GM12878 (cell line): ENCODE results near the gene BAAT. TPM values are rescaled to one million over a fixed set of nuclear protein-coding genes. Genes with fewer than 3 reads are reported as not detected.

Source experiments
- ATAC-seq: fragments of 200-7000 bp; cut with Tn5 transposase; 3 replicates; pipeline ENCODE4 v1.9.1; 2020; ENCODE audit warnings: mild to moderate bottlenecking, moderate library complexity
- BruUV-seq: library from RNA; stranded (reverse); fragments of 400-500 nt; replicated peaks from 2 replicates; lab custom pipeline; 2021; lab: Mats Ljungman, UMichigan
- CTCF ChIA-PET: fragments of 300-600 bp; sonication (Branson Sonifier 250); formaldehyde crosslinking; extraction: SDS; loops from one replicate; lab custom pipeline; 2021; ENCODE audit warnings: inconsistent platforms; lab: Yijun Ruan, JAX
- POLR2A ChIA-PET: fragments of 350-600 bp; formaldehyde crosslinking; extraction: SDS; loops from one replicate; lab custom pipeline; 2021; ENCODE audit warnings: inconsistent platforms; lab: Charles Lee
- RAD21 ChIA-PET: fragments of 300-600 bp; sonication (Branson Sonifier 250); formaldehyde crosslinking; loops from one replicate; lab custom pipeline; 2023; ENCODE audit warnings: antibody characterized with exemption; ENCODE audit not compliant: unreplicated experiment; lab: Charles Lee
- SMC1A ChIA-PET: fragments of 300-600 bp; sonication (Branson Sonifier 250); formaldehyde crosslinking; loops from one replicate; lab custom pipeline; 2023; ENCODE audit not compliant: unreplicated experiment, uncharacterized antibody; lab: Charles Lee
- DNase-seq: peaks from one replicate; pipeline ENCODE4 v3.0.0-alpha.2; 2011; ENCODE audit warnings: low read depth, low spot score
- FAIRE-seq: peaks from 3 replicates; lab custom pipeline; 2011; peaks lifted over from hg19 to GRCh38; lab: Jason Lieb, UNC
- H2AFZ ChIP-seq: 2 replicates; pipeline ENCODE4 v1.6.0; 2011; ENCODE audit warnings: low read depth, low read length, control low read depth; ENCODE audit not compliant: control insufficient read depth
- H3K27ac ChIP-seq: 2 replicates; pipeline ENCODE4 v1.5.1; 2011; ENCODE audit warnings: control low read depth; ENCODE audit not compliant: control insufficient read depth, insufficient read depth
- H3K27me3 ChIP-seq, 2 experiments: replicated peaks in 1 of 2; 2 replicates each; pipeline versions ENCODE4 v1.6.0 to v1.6.1; 2011; ENCODE audit warnings: low read length in 1 of 2; ENCODE audit not compliant: control insufficient read depth in 2 of 2, insufficient read depth in 2 of 2
- H3K36me3 ChIP-seq, 2 experiments: 2 replicates each; pipeline ENCODE4 v1.5.1; 2011; ENCODE audit warnings: low read length in 1 of 2; ENCODE audit not compliant: control insufficient read depth in 2 of 2, insufficient read depth in 2 of 2
- H3K4me1 ChIP-seq: 2 replicates; pipeline ENCODE4 v1.6.1; 2011; ENCODE audit warnings: mild to moderate bottlenecking, low read length, moderate library complexity, mixed read lengths; ENCODE audit not compliant: control insufficient read depth, insufficient read depth
- H3K4me2 ChIP-seq: 2 replicates; pipeline ENCODE4 v1.6.0; 2011; ENCODE audit warnings: control low read depth; ENCODE audit not compliant: control insufficient read depth, insufficient read depth
- H3K4me3 ChIP-seq: fragments of 200-600 bp; sonication (generic); 2 replicates; pipeline ENCODE4 v1.5.1; 2016
- H3K79me2 ChIP-seq: 2 replicates; pipeline ENCODE4 v1.6.0; 2011; ENCODE audit warnings: low read length; ENCODE audit not compliant: control insufficient read depth, insufficient read depth
- H3K9ac ChIP-seq: 2 replicates; pipeline ENCODE4 v1.8.0; 2011; ENCODE audit warnings: low read length, control low read depth, mixed read lengths; ENCODE audit not compliant: control insufficient read depth, insufficient read depth
- H3K9me3 ChIP-seq: replicated peaks from 3 replicates; pipeline ENCODE4 v1.5.1; 2011; ENCODE audit warnings: mild to moderate bottlenecking, low read length; ENCODE audit not compliant: control insufficient read depth, insufficient read depth
- H4K20me1 ChIP-seq: 2 replicates; pipeline ENCODE4 v1.6.0; 2011; ENCODE audit not compliant: control insufficient read depth, insufficient read depth
- ASH2L ChIP-seq: fragments of 300-600, 200-600 bp; sonication (generic); IDR thresholded peaks from 2 replicates; pipeline ENCODE4 v1.6.1; 2017; ENCODE audit warnings: low read depth, mild to moderate bottlenecking, borderline replicate concordance
- CHD1 ChIP-seq: IDR thresholded peaks from 2 replicates; pipeline ENCODE4 v1.6.1; 2012; ENCODE audit warnings: low read depth, low read length, improper control_type of control experiment
- CREB1 ChIP-seq: IDR thresholded peaks from 2 replicates; pipeline ENCODE4 v1.6.1; 2012; ENCODE audit warnings: low read depth, mild to moderate bottlenecking, inconsistent platforms
- EED ChIP-seq: sonication (generic); IDR thresholded peaks from 2 replicates; pipeline ENCODE4 v1.6.1; 2016; ENCODE audit warnings: antibody characterized with exemption, low read depth
- FOXK2 ChIP-seq: fragments of 450-650 bp; IDR thresholded peaks from 2 replicates; pipeline ENCODE4 v1.6.1; 2017; ENCODE audit warnings: mild to moderate bottlenecking, moderate library complexity
- IRF4 ChIP-seq: IDR thresholded peaks from 2 replicates; pipeline ENCODE4 v1.6.1; 2011; ENCODE audit warnings: low read depth, low read length
- KDM1A ChIP-seq: fragments of 200-600 bp; sonication (generic); IDR thresholded peaks from 2 replicates; pipeline ENCODE4 v1.6.1; 2016; ENCODE audit warnings: borderline replicate concordance
- NFYA ChIP-seq: IDR thresholded peaks from 2 replicates; pipeline ENCODE4 v1.6.1; 2011; ENCODE audit warnings: low read depth, mild to moderate bottlenecking, low read length, improper control_type of control experiment, borderline replicate concordance
- RFX5 ChIP-seq: IDR thresholded peaks from 2 replicates; pipeline ENCODE4 v1.6.1; 2011; ENCODE audit warnings: low read depth, low read length, improper control_type of control experiment
- TAF1 ChIP-seq: IDR thresholded peaks from 2 replicates; pipeline ENCODE4 v1.6.1; 2011; ENCODE audit warnings: mild to moderate bottlenecking, low read depth, low read length, borderline replicate concordance
- TCF3 ChIP-seq: IDR thresholded peaks from 2 replicates; pipeline ENCODE4 v1.6.1; 2012; ENCODE audit warnings: low read depth, mild to moderate bottlenecking, low read length, borderline replicate concordance; ENCODE audit not compliant: insufficient read depth
- ZBED1 ChIP-seq: IDR thresholded peaks from 2 replicates; pipeline ENCODE4 v1.6.1; 2016; ENCODE audit warnings: borderline replicate concordance
- ZNF207 ChIP-seq: fragments of 450-650 bp; IDR thresholded peaks from 2 replicates; pipeline ENCODE4 v1.6.1; 2014; ENCODE audit warnings: antibody characterized with exemption, mild to moderate bottlenecking, borderline replicate concordance
- WGBS: methylation state at CpG from one replicate; pipeline ENCODE4 v1.1.6; 2016; ENCODE audit warnings: low lambda C conversion rate; ENCODE audit not compliant: insufficient replicate concordance, insufficient coverage; ENCODE audit errors: missing lambda C conversion rate; 5-methylcytosine and 5-hydroxymethylcytosine counted together
- in situ Hi-C: fragments of 300-500 bp; cut with MboI; formaldehyde crosslinking; loops from 9 replicates; pipeline ENCODE4 v1.14.3; 2018; ENCODE audit warnings: mixed read lengths
- intact Hi-C: fragments of 100-400 bp; cut with micrococcal nuclease; formaldehyde crosslinking; loops from one replicate; pipeline ENCODE4 v1.14.2; 2022; ENCODE audit not compliant: unreplicated experiment
- polyA plus RNA-seq, 11 experiments: library from polyadenylated mRNA; depleted of rRNA in 4 of 11; unstranded in 6 of 11; stranded (reverse) in 5 of 11; fragments of >200 nt; fragmentation: Nextera tagmentation in 4 of 11; fragmentation: Illumina TruSeq in 1 of 11; extraction: Ambion mirVana in 4 of 11; extraction: Trizol in 1 of 11; gene quantifications; 1 replicate in 1 of 11; 2 replicates in 10 of 11; pipeline versions ENCODE4 v1.2.1 to v1.2.3, GENCODE V29; 2011 to 2016; ENCODE audit warnings: inconsistent platforms in 2 of 11, missing spikeins in 2 of 11, low read depth in 1 of 11
- total RNA-seq, 4 experiments: library from RNA; depleted of rRNA in 3 of 4; stranded (reverse); fragments of >200 nt in 3 of 4; fragmentation: Illumina TruSeq in 1 of 4; extraction: Trizol in 1 of 4; gene quantifications; 2 replicates each; pipeline versions ENCODE4 v1.2.1 to v1.2.3, GENCODE V29; 2013 to 2021
- TF ChIP-seq, protein P1 (sequence below): fragments of 150-350 bp; IDR thresholded peaks from 2 replicates; pipeline ENCODE4 v1.6.1; 2014; ENCODE audit warnings: mild to moderate bottlenecking, low read depth, low read length
- TF ChIP-seq, protein P2 (sequence below): fragments of 450-650 bp; IDR thresholded peaks from 2 replicates; pipeline ENCODE4 v1.6.1; 2017; ENCODE audit warnings: borderline replicate concordance

Gene BAAT
- total and polyA plus RNA-seq, 10 of the 15 experiments (the other 5 are each of a cell fraction or from before 2014, with no cell fraction given): 0.02 to 0.26 (median 0.06) TPM; not detected in 2

DNA sequence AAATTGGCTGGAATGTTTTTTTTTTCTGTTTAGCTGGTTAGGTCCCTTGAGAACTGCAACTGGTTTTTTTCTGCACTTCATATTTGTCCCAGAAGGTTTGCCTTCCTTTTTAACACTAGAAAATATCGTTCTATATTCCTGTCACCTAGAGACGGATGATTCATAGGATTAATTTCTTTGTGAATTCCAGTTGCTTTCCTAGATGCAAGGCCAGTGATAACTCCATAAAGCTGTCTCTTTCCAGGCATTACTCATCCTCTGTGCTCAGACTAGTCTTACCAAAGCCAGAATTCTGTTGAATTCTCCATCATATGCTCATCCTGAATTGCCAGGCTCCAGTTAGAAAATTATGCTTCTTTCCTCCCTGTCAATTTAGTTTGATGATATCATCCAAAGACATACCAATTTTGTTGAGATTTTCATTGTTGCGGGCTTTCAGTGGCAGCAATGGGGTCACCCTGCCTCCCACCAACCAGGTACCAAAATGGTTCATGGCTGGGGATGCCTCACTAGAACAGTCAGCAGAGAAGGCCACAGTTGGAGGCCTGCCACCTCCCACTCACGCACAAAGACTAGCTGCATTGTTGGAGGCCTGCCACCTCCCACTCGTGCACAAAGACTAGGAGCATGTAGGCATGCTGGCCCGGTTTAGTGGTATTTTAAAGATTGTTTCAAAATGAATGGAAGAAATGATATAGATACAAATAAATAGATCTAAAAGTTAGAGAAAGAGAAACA, 8.5 kb downstream of the BAAT start:
- ChIA-PET POLR2A (interaction anchor here (1.1 kb wide), 1 partner anchor 22 kb away, joined by 3 read pairs; the partner anchor contains the start of genes MRPL50 and ZNF189), SMC1A (no interaction called here), RAD21 (no interaction called here), CTCF (interaction anchor here (0.9 kb wide), 1 partner anchor 65 kb away, joined by 3 read pairs; no protein-coding TSS in a partner anchor)
- BruUV-seq: no TSS peak
- Histone ChIP-seq H3K36me3 (no peaks in the 10 kb centered on the region), H3K27me3 (no peaks in the 10 kb centered on the region), H3K79me2 (no peaks in the 10 kb centered on the region), H2AFZ (no peak overlapping the region), H3K9ac (no peak overlapping the region), H3K4me3 (no peak overlapping the region), H4K20me1 (no peaks in the 10 kb centered on the region), H3K9me3 (no peaks in the 10 kb centered on the region), H3K4me1 (no peaks in the 10 kb centered on the region), H3K27ac (no peak overlapping the region), H3K4me2 (no peak overlapping the region)
- TF ChIP-seq ASH2L (no peak), NFYA (no peak), CHD1 (no peak), ZNF207 (no peak), KDM1A (no peak), IRF4 (no peak)
- 68% methylated on average over 6 of the region's 6 CpGs for WGBS
- ATAC-seq (no peak), DNase-seq (no peak), FAIRE-seq (no peak)
- in situ Hi-C loops (no loop called here), intact Hi-C loops (no loop called here)

- Histone ChIP-seq H3K79me2 (no peaks in the 10 kb centered on the region), H3K9me3 (no peaks in the 10 kb centered on the region), H3K4me3 (no peak overlapping the region), H3K27me3 (no peaks in the 10 kb centered on the region), H3K27ac (no peak overlapping the region), H2AFZ (no peak overlapping the region), H3K4me2 (no peak overlapping the region), H3K36me3 (no peaks in the 10 kb centered on the region), H4K20me1 (no peaks in the 10 kb centered on the region), H3K9ac (no peak overlapping the region), H3K4me1 (no peaks in the 10 kb centered on the region)
- ChIA-PET POLR2A (no interaction called here), SMC1A (no interaction called here), RAD21 (no interaction called here), CTCF (no interaction called here)
- 80% methylated on average over 12 of the region's 12 CpGs for WGBS
- intact Hi-C loops: no loop called here
- FAIRE-seq: no peak
- ATAC-seq: no peak
- BruUV-seq: no TSS peak
- no peak for DNase-seq
- in situ Hi-C loops: no loop called here
- TF ChIP-seq, protein P1, sequence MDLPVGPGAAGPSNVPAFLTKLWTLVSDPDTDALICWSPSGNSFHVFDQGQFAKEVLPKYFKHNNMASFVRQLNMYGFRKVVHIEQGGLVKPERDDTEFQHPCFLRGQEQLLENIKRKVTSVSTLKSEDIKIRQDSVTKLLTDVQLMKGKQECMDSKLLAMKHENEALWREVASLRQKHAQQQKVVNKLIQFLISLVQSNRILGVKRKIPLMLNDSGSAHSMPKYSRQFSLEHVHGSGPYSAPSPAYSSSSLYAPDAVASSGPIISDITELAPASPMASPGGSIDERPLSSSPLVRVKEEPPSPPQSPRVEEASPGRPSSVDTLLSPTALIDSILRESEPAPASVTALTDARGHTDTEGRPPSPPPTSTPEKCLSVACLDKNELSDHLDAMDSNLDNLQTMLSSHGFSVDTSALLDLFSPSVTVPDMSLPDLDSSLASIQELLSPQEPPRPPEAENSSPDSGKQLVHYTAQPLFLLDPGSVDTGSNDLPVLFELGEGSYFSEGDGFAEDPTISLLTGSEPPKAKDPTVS: no peak
- TF ChIP-seq FOXK2 (no peak), RFX5 (no peak), ZBED1 (no peak), TCF3 (no peak), EED (no peak), TAF1 (no peak), CREB1 (no peak)
- TF ChIP-seq, protein P2, sequence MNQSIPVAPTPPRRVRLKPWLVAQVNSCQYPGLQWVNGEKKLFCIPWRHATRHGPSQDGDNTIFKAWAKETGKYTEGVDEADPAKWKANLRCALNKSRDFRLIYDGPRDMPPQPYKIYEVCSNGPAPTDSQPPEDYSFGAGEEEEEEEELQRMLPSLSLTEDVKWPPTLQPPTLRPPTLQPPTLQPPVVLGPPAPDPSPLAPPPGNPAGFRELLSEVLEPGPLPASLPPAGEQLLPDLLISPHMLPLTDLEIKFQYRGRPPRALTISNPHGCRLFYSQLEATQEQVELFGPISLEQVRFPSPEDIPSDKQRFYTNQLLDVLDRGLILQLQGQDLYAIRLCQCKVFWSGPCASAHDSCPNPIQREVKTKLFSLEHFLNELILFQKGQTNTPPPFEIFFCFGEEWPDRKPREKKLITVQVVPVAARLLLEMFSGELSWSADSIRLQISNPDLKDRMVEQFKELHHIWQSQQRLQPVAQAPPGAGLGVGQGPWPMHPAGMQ: no peak
Measured at GRCh38 chr9:101375546-101375945, 9.3 kb downstream of the BAAT start.
